ENCODE measurements around the gene AIFM1.

- TF ChIP-seq POLR2AphosphoS5 (IDR thresholded peaks at IDR 0.05; ENCODE audit: low read depth, low read length) (no peak), GATA2 (CRISPR knock-in tag; IDR thresholded peaks at IDR 0.05) (no peak), CTCF (IDR thresholded peaks at IDR 0.05) (no peak), EP300 (IDR thresholded peaks at IDR 0.05; ENCODE audit: borderline replicate concordance in 1 of 2, low read depth in 1 of 2, low read length in 1 of 2) (no peak), EZH2phosphoT487 (IDR thresholded peaks at IDR 0.05; ENCODE audit: borderline replicate concordance, low read depth) (no peak), SMC3 (IDR thresholded peaks at IDR 0.05; ENCODE audit: low read depth, low read length) (no peak), TCF12 (IDR thresholded peaks at IDR 0.05) (no peak), USF2 (IDR thresholded peaks at IDR 0.05; ENCODE audit: borderline replicate concordance, low read depth, low read length) (no peak), NFIC (IDR thresholded peaks at IDR 0.05; ENCODE audit: borderline replicate concordance) (no peak), FOSL2 (IDR thresholded peaks at IDR 0.05; ENCODE audit: borderline replicate concordance, low read depth) (no peak), YY1 (IDR thresholded peaks at IDR 0.05; ENCODE audit: low read depth) (no peak)
Observed at GRCh38 chrX:130155564-130155963, 10.1 kb downstream of the AIFM1 start.
